ENCODE data around the gene HSPH1. TPM values are rescaled to one million over a fixed set of nuclear protein-coding genes. Genes with fewer than 3 reads are reported as not detected.

The HSPH1 gene
- total and polyA plus RNA-seq, 2 of the 13 experiments (the other 11 are each of a cell fraction or from before 2014, with no cell fraction given): 13.0 to 62.9 TPM

DNA sequence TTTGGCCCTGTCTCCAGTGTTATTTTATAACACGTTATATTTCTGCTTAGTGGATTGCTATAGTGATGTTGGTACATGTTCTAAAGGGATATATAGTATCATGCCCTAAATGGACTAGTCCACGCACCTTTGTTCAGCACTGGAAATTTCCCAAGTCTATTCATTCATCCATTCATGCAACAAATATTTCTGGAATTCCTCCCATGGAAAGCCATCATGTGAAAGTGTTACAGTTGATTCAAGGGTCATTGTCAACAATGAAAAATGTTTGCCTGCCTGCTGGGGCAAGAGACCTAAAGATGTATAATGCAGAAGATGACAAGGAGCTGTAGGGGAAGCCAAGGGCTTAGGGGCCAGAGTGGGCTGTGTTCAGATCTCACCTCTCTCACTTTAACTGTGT is 10.8 kb upstream of the HSPH1 start (continued):
- TF ChIP-seq, protein P1, sequence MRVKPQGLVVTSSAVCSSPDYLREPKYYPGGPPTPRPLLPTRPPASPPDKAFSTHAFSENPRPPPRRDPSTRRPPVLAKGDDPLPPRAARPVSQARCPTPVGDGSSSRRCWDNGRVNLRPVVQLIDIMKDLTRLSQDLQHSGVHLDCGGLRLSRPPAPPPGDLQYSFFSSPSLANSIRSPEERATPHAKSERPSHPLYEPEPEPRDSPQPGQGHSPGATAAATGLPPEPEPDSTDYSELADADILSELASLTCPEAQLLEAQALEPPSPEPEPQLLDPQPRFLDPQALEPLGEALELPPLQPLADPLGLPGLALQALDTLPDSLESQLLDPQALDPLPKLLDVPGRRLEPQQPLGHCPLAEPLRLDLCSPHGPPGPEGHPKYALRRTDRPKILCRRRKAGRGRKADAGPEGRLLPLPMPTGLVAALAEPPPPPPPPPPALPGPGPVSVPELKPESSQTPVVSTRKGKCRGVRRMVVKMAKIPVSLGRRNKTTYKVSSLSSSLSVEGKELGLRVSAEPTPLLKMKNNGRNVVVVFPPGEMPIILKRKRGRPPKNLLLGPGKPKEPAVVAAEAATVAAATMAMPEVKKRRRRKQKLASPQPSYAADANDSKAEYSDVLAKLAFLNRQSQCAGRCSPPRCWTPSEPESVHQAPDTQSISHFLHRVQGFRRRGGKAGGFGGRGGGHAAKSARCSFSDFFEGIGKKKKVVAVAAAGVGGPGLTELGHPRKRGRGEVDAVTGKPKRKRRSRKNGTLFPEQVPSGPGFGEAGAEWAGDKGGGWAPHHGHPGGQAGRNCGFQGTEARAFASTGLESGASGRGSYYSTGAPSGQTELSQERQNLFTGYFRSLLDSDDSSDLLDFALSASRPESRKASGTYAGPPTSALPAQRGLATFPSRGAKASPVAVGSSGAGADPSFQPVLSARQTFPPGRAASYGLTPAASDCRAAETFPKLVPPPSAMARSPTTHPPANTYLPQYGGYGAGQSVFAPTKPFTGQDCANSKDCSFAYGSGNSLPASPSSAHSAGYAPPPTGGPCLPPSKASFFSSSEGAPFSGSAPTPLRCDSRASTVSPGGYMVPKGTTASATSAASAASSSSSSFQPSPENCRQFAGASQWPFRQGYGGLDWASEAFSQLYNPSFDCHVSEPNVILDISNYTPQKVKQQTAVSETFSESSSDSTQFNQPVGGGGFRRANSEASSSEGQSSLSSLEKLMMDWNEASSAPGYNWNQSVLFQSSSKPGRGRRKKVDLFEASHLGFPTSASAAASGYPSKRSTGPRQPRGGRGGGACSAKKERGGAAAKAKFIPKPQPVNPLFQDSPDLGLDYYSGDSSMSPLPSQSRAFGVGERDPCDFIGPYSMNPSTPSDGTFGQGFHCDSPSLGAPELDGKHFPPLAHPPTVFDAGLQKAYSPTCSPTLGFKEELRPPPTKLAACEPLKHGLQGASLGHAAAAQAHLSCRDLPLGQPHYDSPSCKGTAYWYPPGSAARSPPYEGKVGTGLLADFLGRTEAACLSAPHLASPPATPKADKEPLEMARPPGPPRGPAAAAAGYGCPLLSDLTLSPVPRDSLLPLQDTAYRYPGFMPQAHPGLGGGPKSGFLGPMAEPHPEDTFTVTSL (CRISPR knock-in tag; IDR thresholded peaks at IDR 0.05; ENCODE audit: borderline replicate concordance): peak; percentile 43; the same call in 1 of the 2 replicates
- TF ChIP-seq THAP11 (CRISPR knock-in tag; IDR thresholded peaks at IDR 0.05): peak; percentile 40; the same call in 1 of the 2 replicates
- no peak for TF ChIP-seq FIP1L1 (IDR thresholded peaks at IDR 0.05; ENCODE audit: borderline replicate concordance, insufficient read depth, low read depth, low read length)
- TF ChIP-seq SAFB2 (CRISPR knock-in tag; IDR thresholded peaks at IDR 0.05; ENCODE audit: borderline replicate concordance, low read depth): no peak
- no peak for TF ChIP-seq MTA1 (CRISPR knock-in tag; IDR thresholded peaks at IDR 0.05; ENCODE audit: borderline replicate concordance)
- peak; percentile 78 for TF ChIP-seq FOXA3 (CRISPR knock-in tag; IDR thresholded peaks at IDR 0.05)
- TF ChIP-seq, protein P2, sequence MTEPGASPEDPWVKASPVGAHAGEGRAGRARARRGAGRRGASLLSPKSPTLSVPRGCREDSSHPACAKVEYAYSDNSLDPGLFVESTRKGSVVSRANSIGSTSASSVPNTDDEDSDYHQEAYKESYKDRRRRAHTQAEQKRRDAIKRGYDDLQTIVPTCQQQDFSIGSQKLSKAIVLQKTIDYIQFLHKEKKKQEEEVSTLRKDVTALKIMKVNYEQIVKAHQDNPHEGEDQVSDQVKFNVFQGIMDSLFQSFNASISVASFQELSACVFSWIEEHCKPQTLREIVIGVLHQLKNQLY (CRISPR knock-in tag; IDR thresholded peaks at IDR 0.05): 0 out of 2 replicates have a peak, but pooled peaks have one; percentile 17
- TF ChIP-seq FOXP1 (IDR thresholded peaks at IDR 0.05): no peak
- TF ChIP-seq FOXP1 (CRISPR knock-in tag; IDR thresholded peaks at IDR 0.05): 0 out of 2 replicates have a peak, but pooled peaks have one; percentile 13
- peak; percentile 94 for TF ChIP-seq TEAD3 (CRISPR knock-in tag; optimal IDR thresholded peaks at IDR 0.05; ENCODE audit: borderline replicate concordance)
- TF ChIP-seq, protein P3, sequence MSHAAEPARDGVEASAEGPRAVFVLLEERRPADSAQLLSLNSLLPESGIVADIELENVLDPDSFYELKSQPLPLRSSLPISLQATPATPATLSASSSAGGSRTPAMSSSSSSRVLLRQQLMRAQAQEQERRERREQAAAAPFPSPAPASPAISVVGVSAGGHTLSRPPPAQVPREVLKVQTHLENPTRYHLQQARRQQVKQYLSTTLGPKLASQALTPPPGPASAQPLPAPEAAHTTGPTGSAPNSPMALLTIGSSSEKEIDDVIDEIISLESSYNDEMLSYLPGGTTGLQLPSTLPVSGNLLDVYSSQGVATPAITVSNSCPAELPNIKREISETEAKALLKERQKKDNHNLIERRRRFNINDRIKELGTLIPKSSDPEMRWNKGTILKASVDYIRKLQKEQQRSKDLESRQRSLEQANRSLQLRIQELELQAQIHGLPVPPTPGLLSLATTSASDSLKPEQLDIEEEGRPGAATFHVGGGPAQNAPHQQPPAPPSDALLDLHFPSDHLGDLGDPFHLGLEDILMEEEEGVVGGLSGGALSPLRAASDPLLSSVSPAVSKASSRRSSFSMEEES (CRISPR knock-in tag; IDR thresholded peaks at IDR 0.05): peak; percentile 86
- TF ChIP-seq, protein P4, sequence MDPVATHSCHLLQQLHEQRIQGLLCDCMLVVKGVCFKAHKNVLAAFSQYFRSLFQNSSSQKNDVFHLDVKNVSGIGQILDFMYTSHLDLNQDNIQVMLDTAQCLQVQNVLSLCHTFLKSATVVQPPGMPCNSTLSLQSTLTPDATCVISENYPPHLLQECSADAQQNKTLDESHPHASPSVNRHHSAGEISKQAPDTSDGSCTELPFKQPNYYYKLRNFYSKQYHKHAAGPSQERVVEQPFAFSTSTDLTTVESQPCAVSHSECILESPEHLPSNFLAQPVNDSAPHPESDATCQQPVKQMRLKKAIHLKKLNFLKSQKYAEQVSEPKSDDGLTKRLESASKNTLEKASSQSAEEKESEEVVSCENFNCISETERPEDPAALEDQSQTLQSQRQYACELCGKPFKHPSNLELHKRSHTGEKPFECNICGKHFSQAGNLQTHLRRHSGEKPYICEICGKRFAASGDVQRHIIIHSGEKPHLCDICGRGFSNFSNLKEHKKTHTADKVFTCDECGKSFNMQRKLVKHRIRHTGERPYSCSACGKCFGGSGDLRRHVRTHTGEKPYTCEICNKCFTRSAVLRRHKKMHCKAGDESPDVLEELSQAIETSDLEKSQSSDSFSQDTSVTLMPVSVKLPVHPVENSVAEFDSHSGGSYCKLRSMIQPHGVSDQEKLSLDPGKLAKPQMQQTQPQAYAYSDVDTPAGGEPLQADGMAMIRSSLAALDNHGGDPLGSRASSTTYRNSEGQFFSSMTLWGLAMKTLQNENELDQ (CRISPR knock-in tag; IDR thresholded peaks at IDR 0.05; ENCODE audit: borderline replicate concordance): no peak
- TF ChIP-seq ASH2L (IDR thresholded peaks at IDR 0.05; ENCODE audit: insufficient read length, low read depth, low read length): peak; percentile 33
- TF ChIP-seq SOX13 (IDR thresholded peaks at IDR 0.05): no peak
- peak in 1 of 2 experiments; percentile 82; a peak in 2 of 4 replicates for TF ChIP-seq SOX13 (CRISPR knock-in tag; conservative IDR thresholded peaks at IDR 0.05 in 1 of 2, IDR thresholded peaks at IDR 0.05 in 1 of 2)
- TF ChIP-seq, protein P5, sequence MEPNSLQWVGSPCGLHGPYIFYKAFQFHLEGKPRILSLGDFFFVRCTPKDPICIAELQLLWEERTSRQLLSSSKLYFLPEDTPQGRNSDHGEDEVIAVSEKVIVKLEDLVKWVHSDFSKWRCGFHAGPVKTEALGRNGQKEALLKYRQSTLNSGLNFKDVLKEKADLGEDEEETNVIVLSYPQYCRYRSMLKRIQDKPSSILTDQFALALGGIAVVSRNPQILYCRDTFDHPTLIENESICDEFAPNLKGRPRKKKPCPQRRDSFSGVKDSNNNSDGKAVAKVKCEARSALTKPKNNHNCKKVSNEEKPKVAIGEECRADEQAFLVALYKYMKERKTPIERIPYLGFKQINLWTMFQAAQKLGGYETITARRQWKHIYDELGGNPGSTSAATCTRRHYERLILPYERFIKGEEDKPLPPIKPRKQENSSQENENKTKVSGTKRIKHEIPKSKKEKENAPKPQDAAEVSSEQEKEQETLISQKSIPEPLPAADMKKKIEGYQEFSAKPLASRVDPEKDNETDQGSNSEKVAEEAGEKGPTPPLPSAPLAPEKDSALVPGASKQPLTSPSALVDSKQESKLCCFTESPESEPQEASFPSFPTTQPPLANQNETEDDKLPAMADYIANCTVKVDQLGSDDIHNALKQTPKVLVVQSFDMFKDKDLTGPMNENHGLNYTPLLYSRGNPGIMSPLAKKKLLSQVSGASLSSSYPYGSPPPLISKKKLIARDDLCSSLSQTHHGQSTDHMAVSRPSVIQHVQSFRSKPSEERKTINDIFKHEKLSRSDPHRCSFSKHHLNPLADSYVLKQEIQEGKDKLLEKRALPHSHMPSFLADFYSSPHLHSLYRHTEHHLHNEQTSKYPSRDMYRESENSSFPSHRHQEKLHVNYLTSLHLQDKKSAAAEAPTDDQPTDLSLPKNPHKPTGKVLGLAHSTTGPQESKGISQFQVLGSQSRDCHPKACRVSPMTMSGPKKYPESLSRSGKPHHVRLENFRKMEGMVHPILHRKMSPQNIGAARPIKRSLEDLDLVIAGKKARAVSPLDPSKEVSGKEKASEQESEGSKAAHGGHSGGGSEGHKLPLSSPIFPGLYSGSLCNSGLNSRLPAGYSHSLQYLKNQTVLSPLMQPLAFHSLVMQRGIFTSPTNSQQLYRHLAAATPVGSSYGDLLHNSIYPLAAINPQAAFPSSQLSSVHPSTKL (CRISPR knock-in tag; IDR thresholded peaks at IDR 0.05): peak; percentile 86

All from HepG2 (cell line).